Omental fat pad (tissue), 4 donors: Measurements from ENCODE around the gene GPC1. TPM values are rescaled to one million over a fixed set of nuclear protein-coding genes. Genes with fewer than 3 reads are reported as not detected.

Source experiments
- ATAC-seq: fragments of 150-250 bp; one replicate; pipeline ENCODE4 v1.9.1; 2016; ENCODE audit warnings: mild to moderate bottlenecking, moderate library complexity; ENCODE audit not compliant: low FRiP score
- DNase-seq: peaks from one replicate; pipeline ENCODE4 v3.0.0-alpha.2; 2019; ENCODE audit warnings: low spot score
- total RNA-seq, 4 donors: library from RNA; depleted of rRNA; stranded (reverse); fragments of >200 nt; gene quantifications; one replicate each; pipeline ENCODE4 v1.1.0, GENCODE V29; 2016
- TF ChIP-seq, protein P1 (sequence below), 3 donors: fragments of 450-650 bp; IDR thresholded peaks; one replicate each; pipeline ENCODE4 v1.5.1; 2016 to 2017; ENCODE audit warnings: antibody characterized with exemption in 3 of 3, mild to moderate bottlenecking in 3 of 3, moderate library complexity in 2 of 3

Gene GPC1
- total RNA-seq, 4 donors from 2014 or later, result 33.6 to 91.4 (median 39.5) TPM

DNA sequence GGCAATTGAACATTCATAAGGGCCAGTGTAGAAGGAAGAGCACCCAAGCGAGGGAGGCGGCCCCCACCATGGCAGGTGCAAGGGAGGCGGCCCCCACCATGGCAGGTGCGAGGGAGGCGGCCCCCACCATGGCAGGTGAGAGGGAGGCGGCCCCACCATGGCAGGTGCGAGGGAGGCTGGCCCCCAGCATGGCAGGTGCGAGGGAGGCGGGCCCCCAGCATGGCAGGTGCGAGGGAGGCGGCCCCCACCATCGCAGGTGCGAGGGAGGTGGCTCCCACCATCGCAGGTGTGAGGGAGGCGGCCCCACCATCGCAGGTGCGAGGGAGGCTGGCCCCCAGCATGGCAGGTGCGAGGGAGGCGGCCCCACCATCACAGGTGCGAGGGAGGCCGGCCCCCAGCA, 24.7 kb upstream of the GPC1 start:
- TF ChIP-seq, protein P1, sequence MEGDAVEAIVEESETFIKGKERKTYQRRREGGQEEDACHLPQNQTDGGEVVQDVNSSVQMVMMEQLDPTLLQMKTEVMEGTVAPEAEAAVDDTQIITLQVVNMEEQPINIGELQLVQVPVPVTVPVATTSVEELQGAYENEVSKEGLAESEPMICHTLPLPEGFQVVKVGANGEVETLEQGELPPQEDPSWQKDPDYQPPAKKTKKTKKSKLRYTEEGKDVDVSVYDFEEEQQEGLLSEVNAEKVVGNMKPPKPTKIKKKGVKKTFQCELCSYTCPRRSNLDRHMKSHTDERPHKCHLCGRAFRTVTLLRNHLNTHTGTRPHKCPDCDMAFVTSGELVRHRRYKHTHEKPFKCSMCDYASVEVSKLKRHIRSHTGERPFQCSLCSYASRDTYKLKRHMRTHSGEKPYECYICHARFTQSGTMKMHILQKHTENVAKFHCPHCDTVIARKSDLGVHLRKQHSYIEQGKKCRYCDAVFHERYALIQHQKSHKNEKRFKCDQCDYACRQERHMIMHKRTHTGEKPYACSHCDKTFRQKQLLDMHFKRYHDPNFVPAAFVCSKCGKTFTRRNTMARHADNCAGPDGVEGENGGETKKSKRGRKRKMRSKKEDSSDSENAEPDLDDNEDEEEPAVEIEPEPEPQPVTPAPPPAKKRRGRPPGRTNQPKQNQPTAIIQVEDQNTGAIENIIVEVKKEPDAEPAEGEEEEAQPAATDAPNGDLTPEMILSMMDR (IDR thresholded peaks at IDR 0.05), result no peak
- no peak for DNase-seq
- no peak for ATAC-seq

DNA sequence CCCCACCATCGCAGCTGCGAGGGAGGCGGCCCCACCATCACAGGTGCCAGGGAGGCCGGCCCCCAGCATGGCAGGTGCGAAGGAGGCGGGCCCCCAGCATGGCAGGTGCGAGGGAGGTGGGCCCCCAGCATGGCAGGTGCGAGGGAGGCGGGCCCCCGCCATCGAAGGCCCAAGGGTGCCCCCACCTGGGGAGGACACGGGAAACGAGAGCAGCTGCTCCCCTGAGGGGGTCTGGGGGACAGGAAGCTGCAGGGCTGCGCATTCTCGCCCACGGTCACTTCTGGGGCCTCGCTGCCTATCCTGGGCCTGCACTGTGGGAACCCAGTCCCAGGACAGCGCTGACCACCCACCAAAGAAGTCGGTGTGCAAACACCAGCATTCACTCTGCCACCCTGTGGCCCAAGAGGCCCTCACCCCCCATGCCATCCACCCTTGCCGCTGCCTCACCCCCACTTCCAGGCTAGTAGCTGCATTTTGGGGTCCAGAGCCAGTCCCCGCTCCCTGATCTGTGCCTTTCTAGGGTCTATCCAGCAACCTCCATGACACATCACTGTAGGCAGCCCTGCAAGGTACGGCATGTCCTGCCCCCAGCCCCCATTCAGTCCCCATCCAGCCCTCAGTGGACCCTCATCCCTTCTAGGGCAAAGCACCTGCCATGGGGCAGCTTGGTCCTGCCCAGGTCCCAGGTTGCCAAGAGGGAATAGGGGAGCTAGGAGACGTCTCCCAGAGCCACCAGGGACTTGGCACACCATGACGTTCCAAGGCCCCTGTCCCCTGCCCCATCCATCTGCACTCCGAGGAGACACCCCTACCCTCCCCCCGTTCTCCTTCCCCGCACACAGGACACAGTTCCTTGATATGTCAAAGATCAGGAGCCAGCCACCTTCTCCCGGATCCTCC, 24.0 kb upstream of the GPC1 start:
- no peak for ATAC-seq
- TF ChIP-seq, protein P1 (IDR thresholded peaks at IDR 0.05), result no peak
- no peak for DNase-seq

DNA sequence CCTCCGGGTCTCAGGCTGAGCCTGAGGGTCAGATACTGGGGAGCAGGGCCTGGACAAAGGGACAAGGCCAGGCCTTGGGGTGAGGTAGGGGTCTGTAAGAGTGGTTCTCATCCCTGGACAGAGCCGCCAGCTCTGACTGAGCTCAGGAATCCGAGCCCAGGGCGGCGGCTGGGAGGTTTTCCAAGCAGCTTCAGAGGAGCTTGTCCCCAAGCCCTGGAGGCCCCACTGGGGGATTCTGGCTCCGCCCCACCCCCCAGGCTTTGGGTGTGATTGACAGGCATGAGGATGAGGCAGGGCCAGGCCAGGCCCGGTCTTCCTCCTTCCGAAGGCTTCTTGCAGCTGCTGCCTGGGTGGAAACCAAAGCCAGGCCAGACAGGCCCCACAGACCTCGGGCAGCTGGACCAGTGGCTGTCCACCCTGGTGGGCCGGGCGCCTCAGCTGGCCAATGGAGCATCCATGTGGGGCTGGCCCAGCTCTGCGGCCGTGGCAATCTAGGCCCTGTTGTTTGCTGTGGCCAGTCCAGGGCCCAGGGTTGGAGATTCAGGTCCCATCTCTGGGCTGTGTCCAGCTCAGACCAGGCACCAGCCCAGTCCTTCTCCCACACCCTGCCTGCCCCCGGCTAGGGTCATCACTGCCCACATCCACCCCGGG, 23.1 kb upstream of the GPC1 start:
- DNase-seq (no peak), ATAC-seq (no peak)
- TF ChIP-seq, protein P1 (IDR thresholded peaks at IDR 0.05), result no peak

DNA sequence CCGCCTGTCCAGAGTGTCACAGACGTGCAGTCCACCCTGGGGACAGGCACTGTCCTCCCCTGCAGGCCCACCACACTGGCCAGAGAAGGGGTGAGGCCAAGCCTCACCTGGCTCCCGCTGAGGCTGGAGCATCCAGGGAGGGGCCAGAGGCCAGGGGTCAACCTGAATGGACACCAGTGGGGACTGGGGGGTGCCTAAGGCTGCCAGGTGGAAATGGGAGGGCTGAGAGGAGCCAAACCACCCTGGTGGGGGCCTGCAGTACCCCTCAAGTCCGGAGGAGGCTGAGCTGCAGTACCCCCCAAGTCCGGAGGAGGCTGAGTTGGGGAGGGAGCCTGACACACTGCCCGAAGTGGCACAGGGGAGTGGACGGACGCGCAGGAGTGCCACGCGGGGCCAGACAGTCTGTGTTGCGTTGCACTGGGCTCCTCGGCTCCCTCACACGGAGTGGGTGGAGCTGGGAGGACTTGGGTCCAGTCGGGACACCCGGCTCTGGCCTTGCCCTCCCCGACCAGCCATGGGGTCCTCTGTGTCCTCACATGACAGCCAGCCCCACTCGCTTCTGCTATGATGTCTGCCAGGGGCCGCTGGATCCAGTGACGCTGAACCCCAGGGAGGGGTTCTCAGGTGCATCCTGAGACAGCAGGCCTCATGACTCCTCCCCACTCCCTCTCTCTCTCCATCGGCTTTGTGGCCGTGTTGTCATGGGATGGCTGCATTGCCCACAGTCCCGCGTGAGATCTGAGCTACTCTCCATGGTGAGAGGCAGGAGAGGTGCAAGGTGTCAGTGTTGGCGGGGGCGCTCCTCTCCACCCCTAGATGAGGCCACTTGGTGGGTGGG, 22.3 kb upstream of the GPC1 start:
- TF ChIP-seq, protein P1 (IDR thresholded peaks at IDR 0.05), result no peak
- DNase-seq (no peak), ATAC-seq (no peak)

DNA sequence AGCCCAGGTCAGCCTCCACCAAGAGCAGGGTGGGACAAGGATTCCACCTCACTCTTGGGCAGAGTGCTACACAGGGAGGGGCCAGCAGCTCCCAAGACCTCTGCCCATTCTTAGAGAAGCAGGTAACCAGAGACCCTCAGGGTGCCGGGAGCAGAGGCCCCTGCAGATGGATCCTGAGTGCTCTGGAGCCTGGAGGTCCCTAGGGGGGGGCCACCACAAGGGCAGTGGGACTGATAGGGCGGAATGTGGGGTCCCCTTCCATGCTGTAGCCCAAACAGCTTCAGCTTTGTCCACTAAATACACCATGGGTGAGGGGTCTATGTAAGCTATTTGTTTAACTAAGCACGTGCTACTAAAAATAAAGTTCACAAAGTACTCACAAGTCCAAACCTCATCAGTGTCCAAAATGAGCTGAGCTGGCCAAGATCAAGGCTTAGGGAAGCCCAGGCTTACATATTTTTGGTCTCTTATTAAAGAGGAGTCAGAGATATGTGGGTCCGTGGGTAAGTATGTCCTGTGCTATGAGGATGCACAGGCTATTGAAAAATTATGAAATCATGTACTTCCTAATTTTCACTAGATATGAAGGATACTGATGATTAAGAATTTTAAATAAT, 21.5 kb upstream of the GPC1 start:
- TF ChIP-seq, protein P1 (IDR thresholded peaks at IDR 0.05), result no peak
- DNase-seq (no peak), ATAC-seq (no peak)

DNA sequence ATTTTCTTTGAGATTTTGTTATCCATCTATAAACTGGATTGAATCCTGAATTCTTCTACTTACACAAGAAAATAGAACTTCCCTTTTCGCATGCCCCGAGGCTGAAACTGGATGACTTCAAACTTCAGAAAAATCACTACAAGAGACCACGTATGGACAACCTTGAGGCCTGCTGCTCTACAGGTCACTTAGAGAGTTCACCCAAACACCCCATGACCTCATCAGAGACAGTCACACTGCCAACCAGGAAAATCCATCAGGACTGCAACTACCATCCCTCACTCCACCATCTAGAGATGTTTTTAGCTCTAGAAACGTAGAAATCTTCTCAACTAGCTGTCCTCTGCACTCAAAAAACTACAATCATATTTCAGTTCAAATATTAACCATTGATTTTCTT, 18.6 kb upstream of the GPC1 start:
- ATAC-seq, result no peak

More for the DNA sequence above, 18.6 kb upstream of the GPC1 start:
- TF ChIP-seq, protein P1 (IDR thresholded peaks at IDR 0.05), result no peak
- DNase-seq, result no peak
